Epidermal melanocyte (primary cell): ENCODE results near the gene MMP10.

Source experiments
- DNase-seq: peaks from one replicate; pipeline ENCODE4 v3.0.0; 2011; ENCODE audit warnings: low spot score; ENCODE audit not compliant: insufficient read length

The MMP10 gene

GRCh38 chr11:102729849-102730815 lies 50.3 kb downstream of the MMP10 start:
- no peak for DNase-seq

GRCh38 chr11:102727890-102728289 lies 52.5 kb downstream of the MMP10 start:
- DNase-seq: no peak

GRCh38 chr11:102724904-102725500 lies 55.4 kb downstream of the MMP10 start, which contains the start of gene MMP8:
MMP8 (minus strand) TSS chr11:102724954; CDS start chr11:102724855, 99 bp downstream.
- DNase-seq: peak; percentile 32

- no peak for DNase-seq
Measured at GRCh38 chr11:102722821-102723220, 57.6 kb downstream of the MMP10 start.
